ENCODE data around the gene ATP2B2. TPM values are rescaled to one million over a fixed set of nuclear protein-coding genes. Genes with fewer than 3 reads are reported as not detected.

Gene ATP2B2
- total and polyA plus RNA-seq, 2 of the 8 experiments (the other 6 are each of a cell fraction or from before 2014, with no cell fraction given) = 0.14 to 1.2 TPM

- H4K91ac ChIP-seq (replicated peaks; ENCODE audit: insufficient read length, low read length) = no peak overlapping the region
- no peaks in the 10 kb centered on the region for H3K4me1 ChIP-seq (replicated peaks in 1 of 4; ENCODE audit: control insufficient read depth in 3 of 4, insufficient read depth in 4 of 4, low read length in 3 of 4)
- H4K8ac ChIP-seq (ENCODE audit: extremely low read depth, insufficient read depth, low read length) = no peak overlapping the region
- H3K23me2 ChIP-seq (ENCODE audit: low read depth, low read length) = peaks cover 6% of the 10 kb centered on the region; the same call in 1 of the 2 replicates
- H3K36me3 ChIP-seq (ENCODE audit: control insufficient read depth in 2 of 4, insufficient read depth in 4 of 4, low read length in 3 of 4) = no peaks in the 10 kb centered on the region
- H3K23ac ChIP-seq (ENCODE audit: insufficient read length) = no peak overlapping the region
- H3K9me3 ChIP-seq (ENCODE audit: insufficient read depth in 2 of 2, low read depth in 1 of 2, low read length in 1 of 2) = no peaks in the 10 kb centered on the region
- no peak overlapping the region for H4K5ac ChIP-seq (ENCODE audit: insufficient read length, low read depth, low read length)
- H2AFZ ChIP-seq (ENCODE audit: low read length) = no peak overlapping the region
- H3K79me1 ChIP-seq (ENCODE audit: low read depth, low read length) = no peaks in the 10 kb centered on the region; the same call in 1 of the 2 replicates
- DNase-seq (ENCODE audit: low read depth in 1 of 2, low spot score in 2 of 2) (no peak), FAIRE-seq (no peak)
- ChIA-PET POLR2A (ENCODE audit: partially characterized antibody) (interaction anchor here (0.8 kb wide), 1 partner anchor 18 kb away, joined by 3 read pairs; no protein-coding TSS in a partner anchor), CTCF (ENCODE audit: partially characterized antibody) (interaction anchor here (0.8 to 1.4 kb wide), 7 partner anchors 9 to 252 kb away, joined by 3 to 6 read pairs (median 3); no protein-coding TSS in a partner anchor)
- H2BK5ac ChIP-seq (ENCODE audit: low read depth, low read length) = no peak overlapping the region
- TF ChIP-seq ZNF274 (IDR thresholded peaks at IDR 0.05; ENCODE audit: borderline replicate concordance, extremely low read depth, low read length) = no peak
- TF ChIP-seq ASH2L (IDR thresholded peaks at IDR 0.05; ENCODE audit: low read length) = no peak
- TF ChIP-seq PHF8 (conservative IDR thresholded peaks at IDR 0.05; ENCODE audit: low read depth, low read length) = no peak
- TF ChIP-seq TCF12 (IDR thresholded peaks at IDR 0.05; ENCODE audit: low read depth, low read length) = no peak
- no peak for TF ChIP-seq TAF7 (optimal IDR thresholded peaks at IDR 0.05; ENCODE audit: borderline replicate concordance, low read depth, low read length)
- no peak for TF ChIP-seq RNF2 (IDR thresholded peaks at IDR 0.05; ENCODE audit: borderline replicate concordance, low read depth, low read length, missing control alignments, poor library complexity, severe bottlenecking)
- no peak for TF ChIP-seq RXRA (IDR thresholded peaks at IDR 0.05; ENCODE audit: insufficient read depth, low read depth, low read length)
- no peak for TF ChIP-seq BACH1 (IDR thresholded peaks at IDR 0.05; ENCODE audit: low read length)
- no peak overlapping the region for H2BK120ac ChIP-seq (replicated peaks; ENCODE audit: low read depth, low read length)
- no peak overlapping the region for H3K4me3 ChIP-seq (ENCODE audit: extremely low read depth in 1 of 4, insufficient read depth in 2 of 4, low read depth in 3 of 4, low read length in 4 of 4)
- H3K56ac ChIP-seq (replicated peaks; ENCODE audit: insufficient read length, low read depth, low read length) = no peak overlapping the region
- no peaks in the 10 kb centered on the region for H3K79me2 ChIP-seq (ENCODE audit: control insufficient read depth in 1 of 2, insufficient read depth in 2 of 2, low read length in 2 of 2)
- H3K9ac ChIP-seq (replicated peaks in 1 of 4; ENCODE audit: extremely low read depth in 1 of 4, low read depth in 3 of 4, low read length in 3 of 4) = no peak overlapping the region
- no peak overlapping the region for H2AK5ac ChIP-seq (ENCODE audit: low read depth, low read length)
- H3K14ac ChIP-seq (ENCODE audit: insufficient read length) = no peak overlapping the region
- no peak overlapping the region for H3K4ac ChIP-seq (replicated peaks; ENCODE audit: insufficient read length, low read depth, low read length)
- peaks cover 0 to 2% of the 10 kb centered on the region in 2 experiments for H4K20me1 ChIP-seq (replicated peaks in 1 of 2; ENCODE audit: control insufficient read depth in 1 of 2, insufficient read depth in 2 of 2, low read length in 2 of 2)
- no peak overlapping the region for H2BK20ac ChIP-seq (ENCODE audit: low read length)
- no peak overlapping the region for H3K27ac ChIP-seq (ENCODE audit: low read depth, low read length)
- no peak overlapping the region for H2BK12ac ChIP-seq (ENCODE audit: low read depth, low read length)
- no peak overlapping the region for H2BK15ac ChIP-seq (ENCODE audit: low read length)
- H3K4me2 ChIP-seq (ENCODE audit: insufficient read depth in 1 of 2, low read depth in 2 of 2, low read length in 2 of 2) = no peak overlapping the region
- H3K18ac ChIP-seq (ENCODE audit: extremely low read depth, low read length) = no peak overlapping the region
- H3K27me3 ChIP-seq (replicated peaks in 1 of 4; ENCODE audit: control insufficient read depth in 3 of 4, extremely low read depth in 1 of 4, insufficient read depth in 3 of 4, low read length in 3 of 4) = 0 out of 7 replicates have a peak, but pooled peaks cover 0 to 2% (median 0%) of the 10 kb centered on the region in 4 experiments
Measured at GRCh38 chr3:10455545-10455914, 49.9 kb downstream of the ATP2B2 start.

Measured in H1 (cell line).